SW 1271 (cell line): ENCODE measurements around the gene SPN.
A peak's percentile ranks its signal among the peaks of the same experiment; 100 is the strongest.
"Not testable (repeated sequence)": the region's sequence is repeated elsewhere in the genome, so short reads cannot be mapped to it uniquely, and the experiment has no call there.

ENCODE experiments used
- DNase-seq, 2 experiments: peaks; one replicate each; lab custom pipeline; 2025; lab: John Stamatoyannopoulos, UW

The SPN gene

DNA sequence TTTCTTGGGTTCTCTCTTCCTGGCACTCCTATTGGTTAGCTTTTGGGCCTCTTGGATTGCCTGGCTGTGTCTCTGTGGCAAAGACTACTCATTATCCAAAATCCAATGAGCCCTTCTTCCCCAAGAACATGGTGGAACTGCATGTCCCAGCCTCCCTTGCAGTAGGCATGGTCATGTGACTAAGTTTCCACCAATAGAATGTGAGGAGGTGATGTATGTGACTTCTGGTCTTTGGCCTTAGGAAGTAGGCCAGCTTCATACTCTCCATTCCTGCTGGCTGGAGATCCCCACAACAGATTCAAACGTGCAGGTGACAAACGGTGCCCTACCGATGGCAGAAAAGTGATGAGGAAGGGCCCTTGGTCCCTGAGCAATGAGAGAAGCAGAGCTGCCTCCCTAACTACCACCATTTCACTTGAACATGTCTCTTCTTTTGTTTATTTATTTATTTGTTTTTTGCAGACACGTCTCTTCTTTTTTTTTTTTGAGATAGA is 17.3 kb upstream of the SPN start:
- DNase-seq = peak in 1 of 2 experiments; percentile 32

- no peak for DNase-seq
Measured at GRCh38 chr16:29646947-29647346, 16.1 kb upstream of the SPN start.

- DNase-seq = no peak
Measured at GRCh38 chr16:29649588-29650494, 13.2 kb upstream of the SPN start.

DNA sequence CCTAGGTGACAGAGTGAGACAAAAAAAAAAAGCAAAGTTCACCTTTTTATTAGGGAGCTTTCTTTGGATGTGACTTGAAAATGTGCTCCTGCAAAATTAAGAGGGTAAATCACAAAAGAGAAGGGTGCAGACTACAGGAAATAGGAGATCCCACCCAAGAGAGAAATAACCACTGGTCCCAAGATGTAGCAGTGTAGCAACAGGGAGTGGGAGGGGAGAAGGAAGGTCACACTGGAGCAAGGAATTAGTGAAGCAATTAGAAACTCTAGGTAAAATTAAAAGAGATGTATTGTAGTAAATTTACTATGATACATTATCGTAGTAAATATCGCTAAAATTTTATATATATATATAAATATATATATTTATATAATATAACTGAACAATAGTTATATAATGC is 12.3 kb upstream of the SPN start:
- no peak for DNase-seq

GRCh38 chr16:29651774-29652349 is 11.2 kb upstream of the SPN start:
- DNase-seq = no peak

- no peak for DNase-seq
Measured at GRCh38 chr16:29653471-29653870, 9.6 kb upstream of the SPN start.

DNA sequence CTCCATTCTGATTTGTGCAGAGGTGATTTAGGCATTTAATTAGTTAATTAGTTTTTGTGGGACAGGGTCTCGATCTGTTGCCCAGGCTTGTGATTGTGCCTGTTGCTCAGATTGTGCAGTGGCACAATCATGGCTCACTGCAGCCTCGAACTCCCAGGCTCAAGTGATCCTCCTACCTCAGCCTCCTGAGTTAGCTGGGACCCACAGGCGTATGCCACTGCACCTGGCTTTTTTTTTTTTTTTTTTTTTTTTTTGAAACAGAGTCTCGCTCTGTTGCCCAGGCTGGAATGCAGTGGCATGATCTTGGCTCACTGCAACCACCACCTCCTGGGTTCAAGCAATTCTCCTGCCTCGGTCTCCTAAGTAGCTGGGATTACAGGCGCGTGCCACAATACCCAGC is 9.2 kb upstream of the SPN start:
- not testable (repeated sequence) for DNase-seq

GRCh38 chr16:29656688-29657523 is 6.1 kb upstream of the SPN start:
- no peak for DNase-seq

- no peak for DNase-seq
Measured at GRCh38 chr16:29658705-29659104, 4.3 kb upstream of the SPN start.

DNA sequence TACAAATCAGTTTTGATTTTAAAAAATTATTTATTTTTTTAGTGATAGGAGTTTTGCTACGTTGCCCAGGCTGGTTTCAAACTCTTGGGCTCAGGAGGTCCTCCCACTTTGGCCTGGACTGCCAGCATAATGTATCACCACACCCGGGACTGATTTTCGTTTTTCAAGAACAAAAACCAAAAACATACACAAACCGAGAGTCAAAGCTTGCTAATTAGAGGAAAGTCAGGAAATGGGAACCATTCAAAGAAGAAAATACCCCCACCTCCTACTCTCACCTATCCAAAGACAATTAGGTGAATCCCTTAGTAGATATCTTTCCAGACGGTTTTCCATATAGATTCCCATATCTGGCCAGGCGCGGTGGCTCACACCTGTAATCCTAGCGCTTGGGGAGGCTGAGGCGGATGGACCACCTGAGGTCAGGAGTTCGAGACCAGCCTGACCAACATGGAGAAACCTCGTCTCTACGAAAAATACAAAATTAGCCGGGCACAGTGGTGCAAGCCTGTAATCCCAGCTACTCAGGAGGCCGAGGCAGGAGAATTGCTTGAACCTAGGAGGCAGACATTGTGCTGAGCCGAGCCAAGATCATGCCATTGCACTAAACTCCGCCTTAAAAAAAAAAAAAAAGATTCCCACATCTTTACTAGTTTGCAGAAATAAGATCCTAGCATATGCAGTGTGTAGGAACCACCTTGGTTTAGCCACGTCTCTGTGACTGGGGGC is 883 bp upstream of the SPN start:
- no peak for DNase-seq

GRCh38 chr16:29662729-29663015 is 375 bp upstream of the SPN start:
- DNase-seq = no peak

DNA sequence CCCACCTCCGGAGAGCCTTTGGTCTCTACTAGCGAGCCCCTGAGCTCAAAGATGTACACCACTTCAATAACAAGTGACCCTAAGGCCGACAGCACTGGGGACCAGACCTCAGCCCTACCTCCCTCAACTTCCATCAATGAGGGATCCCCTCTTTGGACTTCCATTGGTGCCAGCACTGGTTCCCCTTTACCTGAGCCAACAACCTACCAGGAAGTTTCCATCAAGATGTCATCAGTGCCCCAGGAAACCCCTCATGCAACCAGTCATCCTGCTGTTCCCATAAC is 702 bp downstream of the SPN start:
- DNase-seq = no peak

GRCh38 chr16:29664091-29664921 is 1.3 kb downstream of the SPN start:
- DNase-seq = no peak

DNA sequence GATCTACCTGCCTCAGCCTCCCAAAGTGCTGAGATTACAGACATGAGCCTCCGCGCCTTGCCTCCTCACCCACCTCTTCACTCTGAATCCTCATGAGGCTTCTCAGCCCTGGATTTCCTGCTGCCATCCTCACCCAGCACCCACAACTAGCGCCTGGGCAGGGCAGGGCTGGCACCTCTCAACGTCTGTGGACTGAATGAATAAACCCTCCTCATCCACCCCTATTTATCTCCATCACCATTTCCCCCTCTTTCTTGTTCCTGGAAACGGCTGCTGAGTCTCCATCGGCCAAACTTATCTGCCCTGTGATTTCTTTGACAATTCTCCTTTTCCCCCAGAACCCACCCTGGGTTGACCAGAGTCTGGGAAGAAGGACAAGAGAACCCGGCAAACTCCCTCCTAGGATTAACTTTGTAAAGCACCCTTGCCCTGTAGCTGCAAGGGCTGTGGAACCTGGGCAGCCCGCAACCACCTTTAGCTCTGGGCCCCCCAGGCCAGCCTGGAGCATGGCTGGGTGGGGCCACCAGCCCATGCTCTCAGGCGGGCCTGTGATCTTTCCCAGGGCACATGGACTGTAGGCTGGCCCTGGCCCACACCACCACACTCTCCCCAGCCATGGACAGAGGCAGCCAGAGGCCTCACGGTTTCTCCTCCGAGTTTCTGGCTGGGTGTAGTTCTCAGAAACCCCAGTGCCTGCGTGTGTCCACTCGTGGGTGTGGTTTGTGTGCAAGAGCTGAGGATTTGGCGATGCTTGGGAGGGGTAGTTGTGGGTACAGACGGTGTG is 2.4 kb downstream of the SPN start:
- DNase-seq = no peak

DNA sequence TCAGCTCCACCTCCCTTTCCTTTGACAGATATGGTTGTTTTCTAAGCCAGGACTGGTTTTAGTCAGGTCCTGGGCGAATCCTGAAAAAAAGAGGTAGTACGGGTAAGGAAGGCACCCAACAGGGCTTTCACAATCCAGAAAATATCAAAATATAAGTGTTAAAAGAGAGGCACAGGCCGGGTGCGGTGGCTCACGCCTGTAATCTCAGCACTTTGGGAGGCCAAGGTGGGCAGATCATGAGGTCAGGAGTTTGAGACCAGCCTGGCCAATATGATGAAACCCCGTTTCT is 4.2 kb downstream of the SPN start:
- not testable (repeated sequence) for DNase-seq

- no peak for DNase-seq
Measured at GRCh38 chr16:29667755-29668154, 4.7 kb downstream of the SPN start.

DNA sequence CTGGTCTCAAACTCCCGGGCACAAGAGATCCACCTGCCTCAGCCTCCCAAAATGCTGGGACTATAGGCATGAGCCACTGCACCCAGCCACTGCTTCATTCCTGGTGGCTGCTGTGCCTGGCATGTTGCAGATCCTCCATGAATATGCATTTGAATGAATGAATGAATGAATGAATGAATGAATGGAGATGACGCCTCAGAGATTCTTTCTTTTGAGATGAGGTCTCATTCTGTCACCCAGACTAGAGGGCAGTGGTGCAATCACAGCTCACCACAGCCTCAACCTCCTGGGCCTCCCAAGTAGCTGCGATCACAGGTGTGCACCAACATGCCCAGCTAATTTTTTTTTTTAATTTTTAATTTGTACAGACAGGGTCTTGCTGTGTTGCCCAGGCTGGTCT is 5.2 kb downstream of the SPN start:
- no peak for DNase-seq

- no peak for DNase-seq
Measured at GRCh38 chr16:29673501-29673900, 10.5 kb downstream of the SPN start.

DNA sequence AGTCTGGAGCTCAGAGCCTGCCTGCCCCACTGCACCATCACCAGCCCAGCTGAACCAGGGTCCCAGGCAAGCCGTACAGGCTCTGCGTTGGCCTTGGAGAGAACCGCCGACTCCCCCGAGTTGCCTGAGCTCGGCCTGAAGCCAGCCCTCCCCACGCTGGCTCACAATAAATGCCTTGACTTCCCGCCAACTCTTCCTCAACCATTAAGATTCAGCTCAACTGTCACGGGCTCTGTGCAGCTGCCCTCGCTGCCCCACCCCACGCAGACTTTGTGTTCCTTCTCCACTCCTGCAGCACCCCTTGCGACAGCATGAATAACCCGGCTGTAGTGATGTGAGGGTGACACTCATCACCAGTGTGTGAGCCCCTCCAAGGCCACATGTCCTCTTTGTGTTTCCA is 11.1 kb downstream of the SPN start:
- no peak for DNase-seq

DNA sequence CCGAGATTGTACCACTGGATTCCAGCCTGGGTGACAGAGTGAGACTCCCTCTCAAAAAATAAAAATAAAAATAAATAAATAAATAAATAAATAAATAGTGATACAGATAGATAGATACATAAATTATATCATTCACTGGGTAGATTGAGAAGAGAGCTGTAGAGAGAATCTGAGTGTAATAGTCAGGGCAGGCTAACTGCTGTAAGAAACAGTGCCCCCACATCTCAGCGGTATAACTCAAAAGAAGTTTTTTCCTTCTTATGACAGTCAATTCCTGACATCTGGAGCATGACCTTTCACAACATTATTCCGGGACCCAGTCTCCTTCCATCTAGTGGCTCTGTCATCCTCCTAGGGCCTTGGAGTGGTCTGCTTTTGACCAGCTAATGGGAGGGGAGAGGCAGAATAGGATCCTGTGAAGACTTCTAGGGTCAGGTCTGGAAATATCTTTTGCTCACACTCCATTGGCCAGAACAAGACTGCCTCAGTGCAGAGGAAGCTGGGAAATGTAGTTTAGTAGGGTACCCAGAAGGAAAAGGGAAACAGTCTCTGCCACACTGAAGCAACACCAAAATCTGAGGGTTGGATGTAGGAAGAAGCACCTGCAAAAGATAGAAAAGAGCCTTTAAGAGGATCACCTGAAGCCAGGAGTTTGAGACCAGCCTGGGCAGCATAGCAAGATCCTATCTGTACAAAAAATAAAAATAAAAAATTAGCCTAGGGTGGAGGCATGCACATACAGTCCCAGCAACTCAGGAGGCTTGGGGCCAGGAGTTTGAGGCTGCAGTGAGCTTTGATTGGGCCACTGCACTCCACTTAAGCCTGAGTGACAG is 13.0 kb downstream of the SPN start:
- DNase-seq = peak in 1 of 2 experiments; percentile 49
